HG03280 (cell line): ENCODE results near the gene ACTBL2.
"Not testable (repeated sequence)": the region's sequence is repeated elsewhere in the genome, so short reads cannot be mapped to it uniquely, and the experiment has no call there.

Experiments used
- ATAC-seq: cut with Tn5 transposase; IDR thresholded peaks from one replicate; pipeline ENCODE4 v1.9.1; 2021; ENCODE audit warnings: mild to moderate bottlenecking, moderate library complexity; ENCODE audit not compliant: unreplicated experiment

The ACTBL2 gene

GRCh38 chr5:57494104-57495098, 11.8 kb upstream of the ACTBL2 start:
- no peak for ATAC-seq

DNA sequence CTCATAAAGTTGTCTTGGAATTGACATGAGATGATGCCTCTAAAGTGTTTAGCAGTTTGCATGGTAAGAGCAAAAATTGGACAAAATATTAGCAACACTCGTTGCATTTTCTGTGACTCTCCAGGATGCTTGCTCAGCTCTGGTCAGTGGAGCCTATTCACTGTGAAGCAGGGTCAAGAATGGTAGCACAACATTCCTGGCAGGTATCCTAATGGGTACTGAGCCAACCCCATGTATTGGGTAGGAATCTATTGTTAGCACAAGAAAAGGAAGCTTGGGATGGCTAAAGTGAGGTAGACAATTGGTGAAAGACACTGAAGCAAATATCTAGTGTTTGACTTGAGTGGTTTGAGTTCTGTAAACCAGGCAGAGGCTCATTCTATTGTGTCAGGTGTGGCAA, 10.4 kb upstream of the ACTBL2 start:
- no peak for ATAC-seq

GRCh38 chr5:57492632-57493031, 10.0 kb upstream of the ACTBL2 start:
- no peak for ATAC-seq

DNA sequence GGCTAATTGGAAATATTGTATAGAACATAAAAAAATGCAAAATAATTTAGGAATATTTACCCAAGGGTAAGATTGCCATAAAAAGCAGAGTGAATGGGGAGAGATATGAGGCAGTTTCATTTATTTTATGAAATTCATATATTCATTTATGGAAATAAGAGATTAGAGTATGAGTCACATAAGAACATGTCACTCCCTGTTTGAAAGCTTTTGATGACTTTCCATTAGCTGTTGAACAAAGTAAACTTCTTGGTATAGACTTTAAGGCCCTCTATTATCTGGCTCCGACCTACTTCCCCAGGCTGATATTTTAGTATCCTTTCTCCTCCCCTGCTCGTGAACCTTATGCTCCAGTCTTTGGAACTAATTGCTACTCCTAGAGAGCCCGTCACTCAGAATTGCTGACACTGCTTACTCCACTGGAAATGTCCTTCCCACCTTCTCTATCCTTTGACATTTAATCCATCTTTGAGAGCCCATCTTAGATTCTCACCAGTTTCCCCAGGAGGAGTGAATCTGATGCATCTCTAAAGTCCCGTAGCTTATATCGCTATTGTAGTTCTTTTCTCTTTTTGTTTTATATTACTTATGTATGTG, 8.9 kb upstream of the ACTBL2 start:
- ATAC-seq, result no peak

GRCh38 chr5:57488215-57488955, 5.8 kb upstream of the ACTBL2 start:
- ATAC-seq, result no peak

GRCh38 chr5:57486027-57486602, 3.5 kb upstream of the ACTBL2 start:
- ATAC-seq, result no peak

- no peak for ATAC-seq
Observed at GRCh38 chr5:57478826-57479225, 3.8 kb downstream of the ACTBL2 start.

GRCh38 chr5:57476601-57477056, 6.0 kb downstream of the ACTBL2 start:
- ATAC-seq, result no peak

- ATAC-seq, result no peak
Observed at GRCh38 chr5:57470339-57470738, 12.3 kb downstream of the ACTBL2 start.

DNA sequence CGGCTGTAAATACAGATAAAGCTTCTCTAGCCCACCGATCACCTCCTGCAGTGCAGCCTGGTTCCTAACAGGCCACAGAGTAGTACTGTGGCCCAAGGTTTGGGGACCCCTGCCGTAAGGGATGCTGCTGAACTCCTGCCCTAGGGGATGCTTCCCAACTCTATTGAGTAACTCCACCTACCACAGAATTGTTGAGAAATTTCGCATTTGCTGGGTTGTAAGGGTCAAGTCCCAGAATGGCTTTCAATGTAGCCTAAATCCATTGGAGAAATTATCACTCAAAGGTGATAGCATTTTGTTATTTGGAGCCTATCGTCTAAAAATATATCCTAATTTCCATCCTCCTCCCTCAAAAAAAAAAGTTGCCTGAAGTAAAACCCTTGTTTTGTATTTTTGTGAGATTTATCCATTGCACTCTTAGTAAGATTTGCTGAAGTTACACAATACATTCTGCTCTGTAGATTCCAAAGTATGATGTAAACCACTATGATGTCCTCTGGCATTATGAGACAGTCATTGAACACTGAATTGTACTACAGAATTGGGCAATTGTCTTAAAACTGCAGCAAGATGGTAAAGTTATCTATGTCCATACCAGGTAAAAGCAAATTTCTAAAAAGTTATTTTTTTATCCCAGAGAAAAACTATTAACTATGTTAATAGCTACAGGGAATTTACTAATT, 14.0 kb downstream of the ACTBL2 start:
- no peak for ATAC-seq

GRCh38 chr5:57466544-57466943, 16.1 kb downstream of the ACTBL2 start:
- no peak for ATAC-seq

- ATAC-seq, result not testable (repeated sequence)
Observed at GRCh38 chr5:57460056-57460455, 22.6 kb downstream of the ACTBL2 start.

GRCh38 chr5:57458443-57458842, 24.2 kb downstream of the ACTBL2 start:
- no peak for ATAC-seq

DNA sequence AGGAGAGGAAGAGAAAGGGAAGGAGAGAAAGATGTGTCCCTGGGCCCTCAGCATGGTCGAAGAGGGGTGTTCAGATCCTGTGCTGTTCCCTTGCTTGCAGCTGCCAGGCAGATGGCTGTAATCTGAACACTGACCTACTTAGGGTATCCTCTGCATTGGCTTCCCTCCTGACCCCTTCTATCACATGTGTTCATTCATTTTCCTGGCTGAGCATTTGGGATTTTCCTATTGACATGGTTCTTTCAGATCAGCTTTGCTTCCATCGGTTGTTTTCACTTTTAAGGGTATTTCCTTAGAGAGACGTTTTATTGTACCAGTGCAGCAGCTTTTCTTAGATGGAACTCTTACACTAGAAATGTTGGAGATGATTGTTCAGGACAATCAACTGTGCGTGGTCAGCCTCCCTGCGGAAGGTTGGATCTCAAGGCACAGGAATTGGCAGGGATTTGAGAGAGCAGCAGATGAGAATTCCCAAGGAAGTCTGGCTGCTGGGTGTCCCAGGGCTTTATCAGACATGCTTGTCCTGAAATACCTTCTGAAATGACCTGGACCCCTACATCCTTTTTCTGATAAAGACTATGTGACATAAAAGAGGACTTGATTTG, 26.0 kb downstream of the ACTBL2 start:
- no peak for ATAC-seq

DNA sequence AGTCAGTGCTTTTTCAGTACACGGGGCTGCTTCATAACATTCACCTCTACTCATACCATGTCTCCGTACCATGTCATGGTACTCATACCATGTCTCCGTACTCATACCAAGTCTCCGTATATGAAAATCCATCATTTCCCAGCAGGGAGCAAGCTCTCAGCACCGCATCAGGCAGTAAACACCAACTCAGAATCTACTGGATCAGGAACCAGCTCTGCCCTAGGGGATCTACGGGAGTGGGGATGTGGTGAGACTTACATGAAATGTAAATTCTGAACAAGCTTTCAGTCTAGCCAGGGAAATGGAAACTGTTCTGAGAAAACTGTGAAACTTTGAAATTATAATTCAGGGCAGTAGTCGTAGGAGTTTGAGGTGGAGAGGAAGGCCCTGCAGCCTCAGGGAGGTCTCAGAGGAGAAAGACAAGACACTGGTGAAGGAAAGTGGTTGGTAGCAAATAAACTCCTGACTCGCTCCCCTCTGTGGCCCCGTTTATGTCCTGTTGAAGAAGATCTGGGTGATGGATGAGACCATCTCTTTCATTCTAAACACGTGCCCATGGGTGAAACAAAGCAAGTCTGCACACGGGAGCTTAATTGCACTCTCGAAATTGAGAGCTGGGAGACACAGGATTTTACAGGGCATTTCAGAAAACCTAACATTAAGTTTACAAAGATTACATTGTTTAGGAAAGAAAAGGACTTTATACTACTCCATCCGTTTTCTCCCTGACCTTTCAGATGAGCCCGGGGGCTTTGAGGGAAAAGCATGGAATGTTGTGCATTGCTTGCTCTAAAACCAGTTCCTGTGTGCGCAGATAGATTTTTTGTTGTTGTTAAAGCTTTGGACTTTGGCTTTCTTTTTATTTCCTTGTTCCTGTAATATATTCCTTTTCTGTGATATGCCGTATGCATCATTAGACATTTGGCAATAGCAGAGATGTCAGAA, 26.8 kb downstream of the ACTBL2 start:
- no peak for ATAC-seq

DNA sequence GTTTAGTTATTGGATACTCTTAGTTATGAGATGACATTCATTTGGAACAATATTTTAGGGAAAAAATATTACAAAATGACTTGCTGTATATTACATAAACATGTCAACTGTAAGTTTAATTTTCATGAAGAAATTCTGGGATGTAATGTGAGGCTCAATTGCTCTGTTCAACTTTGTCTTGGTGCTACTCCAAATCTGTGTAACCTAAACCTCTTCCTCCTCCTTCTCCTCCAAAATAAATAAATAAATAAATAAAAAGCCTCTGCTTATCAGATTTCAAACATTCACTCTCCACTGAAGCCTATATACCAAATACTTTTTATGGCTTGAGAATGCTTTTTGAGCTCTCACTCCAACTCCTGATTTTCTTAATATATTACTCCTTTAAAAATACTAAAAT, 27.7 kb downstream of the ACTBL2 start:
- ATAC-seq, result no peak

DNA sequence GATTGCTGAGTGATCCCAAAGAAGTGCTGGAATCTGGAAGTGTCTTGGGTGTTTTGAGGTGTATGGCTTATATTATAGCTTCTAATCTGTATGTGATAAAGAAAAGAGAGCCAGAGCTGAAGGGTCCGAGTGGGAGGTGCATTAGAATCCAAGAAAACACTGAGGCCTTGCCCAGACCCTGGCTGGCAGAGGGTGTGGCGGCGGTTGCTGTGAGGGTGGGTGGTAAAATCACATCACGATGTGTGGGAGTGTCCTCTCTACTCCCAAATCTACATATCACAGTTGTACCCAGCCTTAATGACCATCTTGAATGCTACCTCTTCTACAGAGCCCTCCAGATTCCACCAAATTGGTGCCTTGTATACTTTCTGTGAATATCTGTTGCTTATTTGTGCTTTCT, 28.9 kb downstream of the ACTBL2 start:
- ATAC-seq, result no peak

GRCh38 chr5:57452885-57453284, 29.7 kb downstream of the ACTBL2 start:
- ATAC-seq, result no peak
